K562 treated with DMSO at 1 percent for 48 hours (cell line): ENCODE results near the gene RAB6C. TPM values are rescaled to one million over a fixed set of nuclear protein-coding genes. Genes with fewer than 3 reads are reported as not detected.

Experiments used
- total RNA-seq: library from RNA; unstranded; fragments of 300-600 nt; gene quantifications from 2 replicates; pipeline ENCODE4 v1.2.3, GENCODE V29; 2022; ENCODE audit warnings: low replicate concordance; ENCODE audit errors: extremely low read depth

RAB6C gene
- total RNA-seq, result not detected in 2 replicates

DNA sequence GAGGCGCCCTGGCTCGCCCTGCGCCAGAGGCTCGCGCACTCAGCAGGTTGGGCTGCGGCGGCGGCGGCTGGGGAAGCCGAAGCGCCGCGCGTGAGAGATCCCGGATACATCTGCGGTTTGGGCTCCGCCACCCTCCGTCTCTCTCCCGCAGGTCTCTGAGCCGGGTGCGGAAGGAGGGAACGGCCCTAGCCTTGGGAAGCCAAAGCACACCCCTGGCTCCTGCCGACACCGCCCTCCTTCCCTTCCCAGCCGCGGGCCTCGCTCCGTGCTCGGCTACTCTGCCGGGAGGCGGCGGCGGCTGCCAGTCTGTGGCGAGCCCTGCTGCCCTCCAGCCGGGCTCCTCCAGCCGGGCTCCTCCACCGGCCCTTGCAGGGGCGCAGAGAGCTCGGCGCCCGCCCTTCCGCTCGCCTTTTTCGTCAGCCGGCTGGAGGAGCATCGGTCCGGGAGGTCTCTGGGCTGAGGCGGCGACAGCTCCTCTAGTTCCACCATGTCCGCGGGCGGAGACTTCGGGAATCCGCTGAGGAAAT lies at the start of gene RAB6C:
Gene RAB6C (plus strand): TSS at position 38 of the 527 bp plus-strand sequence. CDS start 450 bp downstream, at position 488.

Other genes with a start within 250 kb of the RAB6C start
- gene POTEF, start 149.6 kb downstream of the RAB6C start, total RNA-seq, result not detected in 2 replicates
- not detected in 2 replicates for gene CCDC74B, start 165.4 kb downstream of the RAB6C start, total RNA-seq
- gene SMPD4, start 201.9 kb downstream of the RAB6C start, total RNA-seq, result not detected in 2 replicates
- not detected in 2 replicates for gene MZT2B, start 202.6 kb downstream of the RAB6C start, total RNA-seq
- gene TUBA3E, start 218.8 kb downstream of the RAB6C start, total RNA-seq, result not detected in 2 replicates